ENCODE results near the gene CPAMD8.
"Not testable (repeated sequence)": the region's sequence is repeated elsewhere in the genome, so short reads cannot be mapped to it uniquely, and the experiment has no call there.

CPAMD8 gene

GRCh38 chr19:17011485-17011884, 15.1 kb downstream of the CPAMD8 start:
- in situ Hi-C loops (cut with MboI; ENCODE audit: low pct_unique_long_range_greater_than_20kb, low sequenced_read_pairs) = no loop called here

GRCh38 chr19:17006579-17006978, 20.0 kb downstream of the CPAMD8 start:
- in situ Hi-C loops (cut with MboI; ENCODE audit: low pct_unique_long_range_greater_than_20kb, low sequenced_read_pairs) = no loop called here
- DNase-seq = no peak

More at GRCh38 chr19:17011485-17011884, 15.1 kb downstream of the CPAMD8 start:
- DNase-seq = no peak

- DNase-seq = no peak
- in situ Hi-C loops (cut with MboI; ENCODE audit: low pct_unique_long_range_greater_than_20kb, low sequenced_read_pairs) = no loop called here
Measured at GRCh38 chr19:17005000-17005399, 21.6 kb downstream of the CPAMD8 start.

DNA sequence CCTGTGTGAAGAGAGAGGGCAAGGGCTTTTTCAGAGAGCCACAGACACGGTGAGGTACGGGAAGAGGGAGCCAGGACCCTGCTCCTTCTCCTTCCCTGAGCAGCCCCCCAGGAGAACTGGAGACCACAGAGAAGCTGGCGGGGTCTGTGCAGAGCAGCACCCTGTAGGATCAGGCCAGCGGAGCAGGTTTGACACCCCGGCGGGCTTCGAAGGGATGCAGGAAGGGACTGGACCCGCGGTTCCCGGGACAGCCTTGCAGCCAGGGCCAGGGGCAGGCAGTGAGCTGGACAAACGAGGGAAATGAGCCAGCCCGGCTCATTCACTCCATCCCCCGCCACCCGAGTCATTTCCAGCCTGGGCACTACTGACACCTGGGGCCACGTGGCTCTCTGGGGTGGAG, 22.2 kb downstream of the CPAMD8 start:
- no peak for DNase-seq
- in situ Hi-C loops (cut with MboI; ENCODE audit: low pct_unique_long_range_greater_than_20kb, low sequenced_read_pairs) = no loop called here

- in situ Hi-C loops (cut with MboI; ENCODE audit: low pct_unique_long_range_greater_than_20kb, low sequenced_read_pairs) = no loop called here
- DNase-seq = no peak
Measured at GRCh38 chr19:17002455-17002854, 24.2 kb downstream of the CPAMD8 start.

DNA sequence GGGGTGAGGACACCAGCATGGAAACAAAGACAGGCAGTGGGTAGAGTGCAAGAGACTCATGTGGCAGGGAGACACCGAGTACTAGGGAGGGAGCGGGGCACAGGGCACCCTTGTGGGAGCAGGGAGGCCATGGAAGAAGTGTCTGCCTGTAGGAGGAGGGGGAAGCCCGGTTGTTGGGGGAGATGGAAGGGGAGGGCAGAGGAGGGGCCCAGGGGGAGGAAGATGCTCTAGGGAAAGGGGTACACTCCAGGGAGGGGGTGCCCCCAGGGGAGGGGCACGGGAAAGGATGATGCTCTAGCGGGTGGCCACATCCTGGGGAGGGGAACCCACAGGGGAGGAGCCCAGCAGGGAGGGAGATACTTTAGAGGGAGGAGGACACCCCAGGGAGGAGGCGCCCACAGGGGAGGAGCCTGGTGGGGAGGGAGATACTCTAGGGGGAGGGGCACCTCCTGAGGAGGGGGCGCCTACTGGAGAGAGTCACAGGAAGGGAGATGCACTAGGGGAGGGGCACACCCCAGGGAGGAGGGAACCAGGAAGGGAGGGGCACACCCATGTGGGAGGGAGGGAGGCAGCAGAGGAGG, 24.9 kb downstream of the CPAMD8 start:
- DNase-seq = no peak
- in situ Hi-C loops (cut with MboI; ENCODE audit: low pct_unique_long_range_greater_than_20kb, low sequenced_read_pairs) = no loop called here

GRCh38 chr19:16998635-16999194, 27.9 kb downstream of the CPAMD8 start:
- DNase-seq = no peak
- in situ Hi-C loops (cut with MboI; ENCODE audit: low pct_unique_long_range_greater_than_20kb, low sequenced_read_pairs) = no loop called here

DNA sequence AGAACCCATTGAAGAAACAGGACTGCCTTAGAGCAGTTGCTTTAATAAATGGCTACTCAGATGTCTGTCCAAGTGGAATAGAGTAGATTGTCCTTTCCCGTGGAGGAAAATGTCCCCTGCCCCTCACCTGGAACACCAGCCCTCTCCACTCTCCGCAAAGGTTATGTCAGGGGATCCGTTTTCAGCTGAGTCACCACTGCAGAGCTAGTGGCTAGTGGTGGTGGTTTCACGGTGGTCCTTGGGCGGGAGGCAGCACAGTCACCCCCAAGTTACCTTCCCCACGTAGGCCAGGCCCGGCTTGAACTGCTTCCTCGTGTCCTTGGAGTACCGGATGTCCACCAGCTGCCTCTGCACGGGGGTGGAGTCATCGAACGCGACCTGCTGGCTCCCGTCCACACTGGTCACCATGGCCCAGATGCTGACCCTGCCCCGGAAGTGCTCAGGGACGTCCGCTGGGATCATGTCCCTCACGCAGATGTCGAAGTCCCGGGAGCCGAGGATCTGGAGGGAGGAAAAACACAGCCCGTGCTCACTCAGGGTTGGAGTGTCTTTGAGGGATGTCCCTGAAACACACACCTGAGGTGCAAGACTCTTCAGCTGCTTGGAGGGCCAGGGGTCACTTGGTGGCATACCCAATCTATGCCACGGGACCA, 29.6 kb downstream of the CPAMD8 start:
- DNase-seq; in situ Hi-C loops (cut with MboI; ENCODE audit: low pct_unique_long_range_greater_than_20kb, low sequenced_read_pairs): not testable (repeated sequence)

- DNase-seq = no peak
- in situ Hi-C loops (cut with MboI; ENCODE audit: low pct_unique_long_range_greater_than_20kb, low sequenced_read_pairs) = no loop called here
Measured at GRCh38 chr19:16988661-16989060, 37.9 kb downstream of the CPAMD8 start.

- DNase-seq = no peak
- in situ Hi-C loops (cut with MboI; ENCODE audit: low pct_unique_long_range_greater_than_20kb, low sequenced_read_pairs) = no loop called here
Measured at GRCh38 chr19:16985403-16985802, 41.2 kb downstream of the CPAMD8 start.

- in situ Hi-C loops (cut with MboI; ENCODE audit: low pct_unique_long_range_greater_than_20kb, low sequenced_read_pairs); DNase-seq: not testable (repeated sequence)
Measured at GRCh38 chr19:16982586-16982985, 44.0 kb downstream of the CPAMD8 start.

GRCh38 chr19:16978839-16979802, 47.5 kb downstream of the CPAMD8 start:
- DNase-seq = no peak
- in situ Hi-C loops (cut with MboI; ENCODE audit: low pct_unique_long_range_greater_than_20kb, low sequenced_read_pairs) = no loop called here

DNA sequence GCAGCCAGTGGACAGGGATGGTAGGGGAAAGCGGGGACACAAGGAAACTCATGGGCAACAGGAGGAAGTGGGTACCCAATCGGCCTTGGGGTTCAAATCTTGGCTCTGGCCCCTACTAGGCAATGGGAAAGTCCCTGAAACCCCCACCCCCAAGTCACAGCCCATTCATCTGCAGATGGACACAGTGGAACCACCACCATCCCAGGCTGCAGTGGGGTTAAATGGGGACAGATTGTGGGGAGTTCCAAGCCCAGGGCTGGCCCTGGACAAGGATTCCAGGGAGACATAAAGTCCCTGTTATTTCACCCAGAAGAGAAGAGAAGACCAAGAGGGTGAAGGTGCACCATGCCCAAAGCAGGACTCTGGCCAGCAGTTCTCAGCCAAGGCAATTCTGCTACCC, 48.5 kb downstream of the CPAMD8 start:
- DNase-seq = no peak
- in situ Hi-C loops (cut with MboI; ENCODE audit: low pct_unique_long_range_greater_than_20kb, low sequenced_read_pairs) = no loop called here

DNA sequence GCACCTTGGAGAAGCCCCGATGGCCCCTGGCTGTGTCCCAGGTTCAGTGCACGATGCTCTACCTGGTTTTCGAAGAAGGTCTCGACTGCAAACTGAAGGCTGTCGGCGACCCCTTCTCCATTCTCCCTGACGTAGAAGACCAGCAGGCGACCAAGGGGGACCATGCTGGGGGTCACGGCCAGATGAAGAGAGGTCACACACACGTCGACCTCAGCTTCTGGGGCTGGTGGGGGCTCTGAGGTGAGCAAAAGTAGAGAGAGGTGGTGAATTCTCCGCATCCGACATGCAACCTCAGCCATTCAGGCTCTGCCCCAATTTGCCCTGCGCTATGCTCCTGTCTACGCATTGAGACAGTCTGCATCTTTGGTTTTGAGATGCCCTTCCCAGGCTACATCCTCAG, 49.3 kb downstream of the CPAMD8 start:
- DNase-seq = no peak

GRCh38 chr19:16976446-16976845, 50.2 kb downstream of the CPAMD8 start:
- in situ Hi-C loops (cut with MboI; ENCODE audit: low pct_unique_long_range_greater_than_20kb, low sequenced_read_pairs) = no loop called here
- no peak for DNase-seq

More for the DNA sequence above, 49.3 kb downstream of the CPAMD8 start:
- in situ Hi-C loops (cut with MboI; ENCODE audit: low pct_unique_long_range_greater_than_20kb, low sequenced_read_pairs) = no loop called here

GRCh38 chr19:16970821-16971220, 55.8 kb downstream of the CPAMD8 start:
- in situ Hi-C loops (cut with MboI; ENCODE audit: low pct_unique_long_range_greater_than_20kb, low sequenced_read_pairs) = no loop called here
- DNase-seq = no peak

- in situ Hi-C loops (cut with MboI; ENCODE audit: low pct_unique_long_range_greater_than_20kb, low sequenced_read_pairs) = no loop called here
- peak; percentile 35 for DNase-seq
Measured at GRCh38 chr19:16969135-16969534, 57.5 kb downstream of the CPAMD8 start.

DNA sequence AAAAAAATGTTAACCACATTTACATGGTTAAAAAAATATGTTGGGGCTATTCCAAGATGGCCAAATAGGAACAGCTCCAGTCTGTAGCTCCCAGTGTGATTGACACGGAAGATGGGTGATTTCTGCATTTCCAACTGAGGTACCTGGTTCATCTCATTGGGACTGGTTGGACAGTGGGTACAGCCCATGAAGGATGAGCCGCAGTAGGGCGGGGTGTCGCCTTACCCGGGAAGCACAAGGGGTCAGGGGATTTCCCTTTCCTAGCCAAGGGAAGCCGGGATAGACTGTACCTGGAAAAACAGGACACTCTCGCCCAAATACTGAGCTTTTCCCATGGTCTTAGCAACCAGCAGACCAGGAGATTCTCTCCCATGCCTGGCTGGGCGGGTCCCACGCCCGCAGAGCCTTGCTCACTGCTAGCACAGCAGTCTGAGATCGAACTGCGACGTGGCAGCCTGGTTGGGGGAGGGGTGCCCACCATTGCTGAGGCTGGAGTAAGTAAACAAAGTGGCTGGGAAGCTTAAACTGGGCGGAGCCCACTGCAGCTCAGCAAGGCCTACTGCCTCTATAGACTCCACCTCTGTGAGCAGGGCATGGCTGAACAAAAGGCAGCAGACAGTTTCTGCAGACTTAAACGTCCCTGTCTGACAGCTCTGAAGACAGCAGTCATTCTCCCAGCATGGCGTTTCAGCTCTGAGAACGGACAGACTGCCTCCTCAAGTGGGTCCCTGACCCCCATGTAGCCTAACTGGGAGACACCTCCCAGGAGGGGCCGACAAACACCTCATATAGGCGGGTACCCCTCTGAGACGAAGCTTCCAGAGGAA, 65.4 kb downstream of the CPAMD8 start:
- in situ Hi-C loops (cut with MboI; ENCODE audit: low pct_unique_long_range_greater_than_20kb, low sequenced_read_pairs); DNase-seq: not testable (repeated sequence)

DNA sequence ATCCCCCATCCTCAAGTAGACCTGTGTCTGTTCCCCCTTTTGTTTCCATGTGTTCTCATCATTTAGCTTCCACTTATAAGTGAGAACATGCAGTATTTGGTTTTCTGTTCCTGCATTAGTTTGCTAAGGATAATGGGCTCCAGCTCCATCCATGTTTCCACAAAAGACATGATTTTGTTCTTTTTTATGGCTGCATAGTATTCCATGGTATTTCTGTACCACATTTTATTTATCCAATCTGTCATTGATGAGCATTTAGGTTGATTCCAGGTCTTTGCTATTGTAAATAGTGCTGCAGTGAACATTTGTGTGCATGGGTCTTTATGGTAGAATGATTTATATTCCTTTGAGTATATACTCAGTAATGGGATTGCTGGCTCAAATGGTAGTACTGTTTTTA, 68.3 kb downstream of the CPAMD8 start:
- DNase-seq; in situ Hi-C loops (cut with MboI; ENCODE audit: low pct_unique_long_range_greater_than_20kb, low sequenced_read_pairs): not testable (repeated sequence)
